HCT116 (cell line): ENCODE measurements around the gene MBOAT1. TPM values are rescaled to one million over a fixed set of nuclear protein-coding genes. Genes with fewer than 3 reads are reported as not detected.

ENCODE experiments used
- ATAC-seq: fragments of 200-7000 bp; cut with Tn5 transposase; 2 replicates; pipeline ENCODE4 v1.9.1; 2020; ENCODE audit warnings: mild to moderate bottlenecking, moderate library complexity
- BruUV-seq: library from RNA; stranded (reverse); fragments of 400-500 nt; replicated peaks from 2 replicates; lab custom pipeline; 2021; lab: Mats Ljungman, UMichigan
- CTCF ChIA-PET: fragments of 300-600 bp; sonication (Branson Sonifier 250); formaldehyde crosslinking; loops from one replicate; lab custom pipeline; 2021; ENCODE audit warnings: antibody characterized with exemption; lab: Charles Lee
- POLR2A ChIA-PET: fragments of 300-600, 350-600 bp; sonication (Branson Sonifier 250); formaldehyde crosslinking; loops from one replicate; lab custom pipeline; 2021; ENCODE audit warnings: antibody characterized with exemption; lab: Charles Lee
- RAD21 ChIA-PET, 2 experiments: fragments of 300-600 bp; sonication (Branson Sonifier 250); formaldehyde crosslinking; loops; one replicate each; lab custom pipeline; 2023; ENCODE audit warnings: low total read pairs in 2 of 2; ENCODE audit not compliant: uncharacterized antibody in 2 of 2, unreplicated experiment in 2 of 2, low non-redundant PET in 1 of 2; lab: Charles Lee
- DNase-seq: peaks from one replicate; pipeline ENCODE4 v3.0.0-alpha.2; 2010; ENCODE audit warnings: low read depth, low spot score
- H2AFZ ChIP-seq: fragments of 200-600 bp; shearing (Covaris generic), sonication (generic); 2 replicates; pipeline ENCODE4 v1.6.1; 2017; ENCODE audit warnings: low read depth, mixed run types, mixed read lengths, antibody characterized with exemption, low read length; ENCODE audit not compliant: poor library complexity, severe bottlenecking
- H3K27ac ChIP-seq: 2 replicates; pipeline ENCODE4 v1.5.1; 2012; ENCODE audit warnings: low read depth, low read length
- H3K27me3 ChIP-seq: fragments of 200-600 bp; sonication (generic); 2 replicates; pipeline ENCODE4 v1.6.1; 2016; ENCODE audit warnings: mixed run types, low read length, mixed read lengths; ENCODE audit not compliant: insufficient read depth
- H3K36me3 ChIP-seq, 2 experiments: fragments of 200-500 bp in 1 of 2; fragments of 200-600 bp in 1 of 2; sonication (Bioruptor generic) in 1 of 2; sonication (generic) in 1 of 2; 2 replicates each; pipeline versions ENCODE4 v1.5.1 to v1.6.1; 2014 to 2016; ENCODE audit warnings: low read length in 2 of 2, inconsistent platforms in 1 of 2, mixed read lengths in 1 of 2, mixed run types in 1 of 2; ENCODE audit not compliant: insufficient read depth in 2 of 2, control insufficient read depth in 1 of 2
- H3K4me1 ChIP-seq, 2 experiments: fragments of 200-600 bp in 1 of 2; sonication (generic) in 1 of 2; 2 replicates each; pipeline versions ENCODE4 v1.5.1 to v1.6.1; 2012 to 2017; ENCODE audit warnings: low read length in 2 of 2, inconsistent platforms in 1 of 2, mild to moderate bottlenecking in 1 of 2, mixed read lengths in 1 of 2, mixed run types in 1 of 2, moderate library complexity in 1 of 2; ENCODE audit not compliant: insufficient read depth in 2 of 2, control insufficient read depth in 1 of 2
- H3K4me2 ChIP-seq: fragments of 200-600 bp; sonication (generic); 2 replicates; pipeline ENCODE4 v1.6.1; 2017; ENCODE audit warnings: mixed run types, low read length, mixed read lengths
- H3K4me3 ChIP-seq, 2 experiments: fragments of 200-600 bp in 1 of 2; sonication (generic) in 1 of 2; replicated peaks in 1 of 2; 2 replicates each; pipeline ENCODE4 v1.5.1; 2011 to 2016; ENCODE audit warnings: low read length in 2 of 2, control low read depth in 1 of 2, low read depth in 1 of 2, mild to moderate bottlenecking in 1 of 2, mixed read lengths in 1 of 2, mixed run types in 1 of 2
- H3K79me2 ChIP-seq: fragments of 200-600 bp; sonication (generic); 2 replicates; pipeline ENCODE4 v1.6.1; 2017; ENCODE audit warnings: mild to moderate bottlenecking, mixed run types, low read length, moderate library complexity, mixed read lengths; ENCODE audit not compliant: insufficient read depth
- H3K9ac ChIP-seq: fragments of 200-600 bp; sonication (generic); 2 replicates; pipeline ENCODE4 v1.6.1; 2016; ENCODE audit warnings: low read length, mixed read lengths
- H3K9me2 ChIP-seq: fragments of 200-600 bp; sonication (generic), shearing (Covaris generic); 2 replicates; pipeline ENCODE4 v1.6.1; 2017; ENCODE audit warnings: mixed run types, mild to moderate bottlenecking, moderate library complexity; ENCODE audit not compliant: insufficient read depth
- H3K9me3 ChIP-seq, 2 experiments: fragments of 200-500 bp in 1 of 2; fragments of 200-600 bp in 1 of 2; sonication (Bioruptor generic) in 1 of 2; sonication (generic) in 1 of 2; 2 replicates each; pipeline ENCODE4 v1.6.1; 2014 to 2017; ENCODE audit warnings: low read length in 2 of 2, mixed read lengths in 2 of 2, inconsistent platforms in 1 of 2, low read depth in 1 of 2, mild to moderate bottlenecking in 1 of 2, mixed run types in 1 of 2, moderate library complexity in 1 of 2; ENCODE audit not compliant: control insufficient read depth in 1 of 2, insufficient read depth in 1 of 2
- H4K20me1 ChIP-seq: fragments of 200-600 bp; sonication (generic), shearing (Covaris generic); 2 replicates; pipeline ENCODE4 v1.6.1; 2017; ENCODE audit warnings: mixed run types, mild to moderate bottlenecking, moderate library complexity; ENCODE audit not compliant: insufficient read depth
- CBX3 ChIP-seq: IDR thresholded peaks from 2 replicates; pipeline ENCODE4 v1.6.1; 2012; ENCODE audit warnings: low read depth
- CTCF ChIP-seq, 3 experiments: fragments of 200-600 bp in 1 of 3; sonication (generic) in 1 of 3; IDR thresholded peaks in 2 of 3; conservative IDR thresholded peaks in 1 of 3; 2 replicates each; pipeline ENCODE4 v1.5.1; 2012 to 2017; ENCODE audit warnings: low read depth in 2 of 3, low read length in 2 of 3, antibody characterized with exemption in 1 of 3, borderline replicate concordance in 1 of 3, control low read depth in 1 of 3, mild to moderate bottlenecking in 1 of 3, mixed read lengths in 1 of 3, mixed run types in 1 of 3, moderate library complexity in 1 of 3; ENCODE audit not compliant: insufficient read depth in 1 of 3
- EGR1 ChIP-seq: IDR thresholded peaks from 2 replicates; pipeline ENCODE4 v1.6.1; 2012; ENCODE audit warnings: low read depth
- ELF1 ChIP-seq: IDR thresholded peaks from 2 replicates; pipeline ENCODE4 v1.6.1; 2012; ENCODE audit warnings: low read depth, borderline replicate concordance
- EZH2phosphoT487 ChIP-seq: fragments of 200-600 bp; IDR thresholded peaks from 2 replicates; pipeline ENCODE4 v1.6.1; 2018; ENCODE audit warnings: antibody characterized with exemption, borderline replicate concordance
- FOSL1 ChIP-seq: IDR thresholded peaks from 2 replicates; pipeline ENCODE4 v1.6.1; 2012; ENCODE audit warnings: low read depth
- POLR2A ChIP-seq: IDR thresholded peaks from 2 replicates; pipeline ENCODE4 v1.7.0; 2011; ENCODE audit warnings: borderline replicate concordance; ENCODE audit not compliant: insufficient read depth, insufficient read length; ENCODE audit errors: extremely low read depth
- SIN3A ChIP-seq: IDR thresholded peaks from 2 replicates; pipeline ENCODE4 v1.6.1; 2012; ENCODE audit warnings: low read depth
- SP1 ChIP-seq: IDR thresholded peaks from 2 replicates; pipeline ENCODE4 v1.6.1; 2012; ENCODE audit warnings: low read depth
- SRF ChIP-seq: IDR thresholded peaks from 2 replicates; pipeline ENCODE4 v1.6.1; 2012; ENCODE audit warnings: low read depth
- TCF7L2 ChIP-seq: IDR thresholded peaks from 2 replicates; pipeline ENCODE4 v1.7.0; 2011; ENCODE audit warnings: borderline replicate concordance, inconsistent platforms; ENCODE audit not compliant: insufficient read depth, insufficient read length; ENCODE audit errors: extremely low read depth
- YY1 ChIP-seq: IDR thresholded peaks from 2 replicates; pipeline ENCODE4 v1.6.1; 2011; ENCODE audit warnings: low read length, low read depth, moderate library complexity, mild to moderate bottlenecking; ENCODE audit not compliant: insufficient replicate concordance; ENCODE audit errors: extremely low read depth
- ZFX ChIP-seq: fragments of 450-650 bp; IDR thresholded peaks from 2 replicates; pipeline ENCODE4 v1.6.1; 2017
- intact Hi-C: fragments of 100-400 bp; cut with micrococcal nuclease; formaldehyde crosslinking; loops from 2 replicates; pipeline ENCODE4 v1.10.0; 2022
- total RNA-seq: library from RNA; stranded (reverse); gene quantifications from one replicate; pipeline ENCODE4 v1.2.1, GENCODE V29; 2021; ENCODE audit not compliant: unreplicated experiment
- TF ChIP-seq, protein P1 (sequence below): IDR thresholded peaks from 2 replicates; pipeline ENCODE4 v1.6.1; 2012
- TF ChIP-seq, protein P2 (sequence below): IDR thresholded peaks from 2 replicates; pipeline ENCODE4 v1.6.1; 2012

Gene MBOAT1
- total RNA-seq, 1 experiment from 2014 or later = 11.7 TPM

- no peaks in the 10 kb centered on the region for H3K36me3 ChIP-seq
- no peak overlapping the region for H3K4me3 ChIP-seq
- BruUV-seq = no TSS peak
- ChIA-PET POLR2A (no interaction called here), CTCF (no interaction called here), RAD21 (no interaction called here)
- H3K4me1 ChIP-seq = no peaks in the 10 kb centered on the region
- H3K4me2 ChIP-seq = no peak overlapping the region
- DNase-seq = no peak
- TF ChIP-seq ZFX (no peak), EZH2phosphoT487 (no peak), CTCF (IDR thresholded peaks at IDR 0.05 in 2 of 3, conservative IDR thresholded peaks at IDR 0.05 in 1 of 3; ENCODE audit: borderline replicate concordance in 1 of 3, insufficient read depth in 1 of 3, low read depth in 2 of 3, low read length in 2 of 3) (no peak), CBX3 (no peak), ELF1 (no peak), FOSL1 (no peak), TCF7L2 (no peak), SIN3A (no peak), SRF (no peak), SP1 (no peak), EGR1 (no peak), POLR2A (no peak), YY1 (no peak)
- TF ChIP-seq, protein P1, sequence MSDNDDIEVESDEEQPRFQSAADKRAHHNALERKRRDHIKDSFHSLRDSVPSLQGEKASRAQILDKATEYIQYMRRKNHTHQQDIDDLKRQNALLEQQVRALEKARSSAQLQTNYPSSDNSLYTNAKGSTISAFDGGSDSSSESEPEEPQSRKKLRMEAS = no peak
- TF ChIP-seq, protein P2, sequence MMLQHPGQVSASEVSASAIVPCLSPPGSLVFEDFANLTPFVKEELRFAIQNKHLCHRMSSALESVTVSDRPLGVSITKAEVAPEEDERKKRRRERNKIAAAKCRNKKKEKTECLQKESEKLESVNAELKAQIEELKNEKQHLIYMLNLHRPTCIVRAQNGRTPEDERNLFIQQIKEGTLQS = no peak
- no peaks in the 10 kb centered on the region for H3K9me2 ChIP-seq
- H3K9ac ChIP-seq = no peak overlapping the region
- no peak for ATAC-seq
- no peak overlapping the region for H2AFZ ChIP-seq
- no peak overlapping the region for H3K27ac ChIP-seq
- no peaks in the 10 kb centered on the region for H3K27me3 ChIP-seq
- H3K79me2 ChIP-seq = no peaks in the 10 kb centered on the region
- no peaks in the 10 kb centered on the region for H4K20me1 ChIP-seq
- H3K9me3 ChIP-seq = no peaks in the 10 kb centered on the region
- intact Hi-C loops = no loop called here
Observed at GRCh38 chr6:20069021-20069522, 143.2 kb downstream of the MBOAT1 start.
